Stimulated activated naive CD8-positive, alpha-beta T cell treated with anti-CD3 and anti-CD28 coated beads, Interleukin-15, amount 100 ng/mL, for 72 hours (primary cell): Measurements from ENCODE around the gene CHST11.

Experiments used
- ATAC-seq: fragments of 150-1000 bp; cut with Tn5 transposase; 2 replicates; pipeline ENCODE4 v1.10.0; 2021; ENCODE audit warnings: mild to moderate bottlenecking, moderate library complexity
- DNase-seq, 2 donors: peaks; one replicate each; pipeline ENCODE4 v3.0.0; 2021 to 2022
- H3K27ac Mint-ChIP-seq, 2 donors: one replicate each; pipeline ENCODE4 v1.8.0; 2022; ENCODE audit warnings: mild to moderate bottlenecking in 2 of 2, mixed read lengths in 2 of 2, moderate library complexity in 2 of 2
- H3K27me3 Mint-ChIP-seq: one replicate; pipeline ENCODE4 v1.8.0; 2022; ENCODE audit warnings: mixed read lengths
- H3K4me1 Mint-ChIP-seq: one replicate; pipeline ENCODE4 v1.8.0; 2022; ENCODE audit warnings: mild to moderate bottlenecking, mixed read lengths
- H3K4me3 Mint-ChIP-seq, 2 donors: one replicate each; pipeline ENCODE4 v1.8.0; 2022; ENCODE audit warnings: mild to moderate bottlenecking in 2 of 2, mixed read lengths in 2 of 2, moderate library complexity in 1 of 2
- H3K9me3 Mint-ChIP-seq, 2 donors: one replicate each; pipeline ENCODE4 v1.8.0; 2022; ENCODE audit warnings: mixed read lengths in 2 of 2

The CHST11 gene

GRCh38 chr12:104508752-104509446 lies 52.2 kb downstream of the CHST11 start:
- Mint-ChIP-seq H3K4me1 (peaks cover 63% of the 10 kb centered on the region), H3K27me3 (no peaks in the 10 kb centered on the region), H3K9me3 (peaks cover 8 to 18% of the 10 kb centered on the region in 2 donors), H3K27ac (peak overlapping the region in 1 of 2 donors; percentile 43), H3K4me3 (no peak overlapping the region)
- DNase-seq (peak in 1 of 2 donors; percentile 24), ATAC-seq (peak; percentile 49)

- DNase-seq (no peak), ATAC-seq (no peak)
- peak overlapping the region in 1 of 2 donors; percentile 48 for H3K27ac Mint-ChIP-seq
- H3K4me3 Mint-ChIP-seq: no peak overlapping the region
- peaks cover 55% of the 10 kb centered on the region for H3K4me1 Mint-ChIP-seq
- H3K9me3 Mint-ChIP-seq: peaks cover 8 to 18% of the 10 kb centered on the region in 2 donors
- H3K27me3 Mint-ChIP-seq: no peaks in the 10 kb centered on the region
Observed at GRCh38 chr12:104510145-104510872, 53.6 kb downstream of the CHST11 start.

- H3K4me3 Mint-ChIP-seq: no peak overlapping the region
- peaks cover 61% of the 10 kb centered on the region for H3K4me1 Mint-ChIP-seq
- no peaks in the 10 kb centered on the region for H3K27me3 Mint-ChIP-seq
- DNase-seq (no peak), ATAC-seq (no peak)
- no peak overlapping the region for H3K27ac Mint-ChIP-seq
- H3K9me3 Mint-ChIP-seq: peaks cover 8 to 18% of the 10 kb centered on the region in 2 donors
Observed at GRCh38 chr12:104510873-104511440, 54.2 kb downstream of the CHST11 start.

GRCh38 chr12:104513681-104514080 lies 56.9 kb downstream of the CHST11 start:
- Mint-ChIP-seq H3K27ac (no peak overlapping the region), H3K4me3 (no peak overlapping the region)

GRCh38 chr12:104514092-104514810 lies 57.5 kb downstream of the CHST11 start:
- Mint-ChIP-seq H3K27ac (no peak overlapping the region), H3K4me3 (no peak overlapping the region), H3K4me1 (peaks cover 53% of the 10 kb centered on the region), H3K9me3 (peaks cover 0 to under 1% of the 10 kb centered on the region in 2 donors), H3K27me3 (no peaks in the 10 kb centered on the region)
- DNase-seq (no peak), ATAC-seq (no peak)

More at GRCh38 chr12:104513681-104514080, 56.9 kb downstream of the CHST11 start:
- Mint-ChIP-seq H3K9me3 (peaks cover 5 to 6% of the 10 kb centered on the region in 2 donors), H3K4me1 (peaks cover 53% of the 10 kb centered on the region), H3K27me3 (no peaks in the 10 kb centered on the region)
- DNase-seq (no peak), ATAC-seq (no peak)

- Mint-ChIP-seq H3K27ac (no peak overlapping the region), H3K4me1 (peaks cover 55% of the 10 kb centered on the region), H3K27me3 (no peaks in the 10 kb centered on the region), H3K9me3 (no peaks in the 10 kb centered on the region), H3K4me3 (no peak overlapping the region)
- ATAC-seq (no peak), DNase-seq (no peak)
Observed at GRCh38 chr12:104515899-104516298, 59.2 kb downstream of the CHST11 start.

- Mint-ChIP-seq H3K27ac (no peak overlapping the region), H3K4me3 (no peak overlapping the region), H3K4me1 (peaks cover 59% of the 10 kb centered on the region), H3K9me3 (no peaks in the 10 kb centered on the region), H3K27me3 (no peaks in the 10 kb centered on the region)
- DNase-seq (no peak), ATAC-seq (no peak)
Observed at GRCh38 chr12:104516821-104517220, 60.1 kb downstream of the CHST11 start.

GRCh38 chr12:104517880-104518279 lies 61.1 kb downstream of the CHST11 start:
- H3K4me3 Mint-ChIP-seq: no peak overlapping the region
- no peaks in the 10 kb centered on the region for H3K27me3 Mint-ChIP-seq
- DNase-seq (no peak), ATAC-seq (no peak)
- H3K9me3 Mint-ChIP-seq: no peaks in the 10 kb centered on the region
- H3K27ac Mint-ChIP-seq: peak overlapping the region in 1 of 2 donors; percentile 34
- peaks cover 66% of the 10 kb centered on the region for H3K4me1 Mint-ChIP-seq

GRCh38 chr12:104519190-104520019 lies 62.7 kb downstream of the CHST11 start:
- Mint-ChIP-seq H3K27me3 (no peaks in the 10 kb centered on the region), H3K27ac (peak overlapping the region in 1 of 2 donors; percentile 11), H3K9me3 (no peaks in the 10 kb centered on the region), H3K4me1 (peaks cover 73% of the 10 kb centered on the region), H3K4me3 (peak overlapping the region; percentile 8 to 44)
- ATAC-seq (peak; percentile 99), DNase-seq (peak; percentile 41 to 71)

GRCh38 chr12:104520242-104520900 lies 63.6 kb downstream of the CHST11 start:
- ATAC-seq: no peak
- H3K27ac Mint-ChIP-seq: no peak overlapping the region
- H3K4me3 Mint-ChIP-seq: no peak overlapping the region
- H3K9me3 Mint-ChIP-seq: no peaks in the 10 kb centered on the region
- no peak for DNase-seq
- H3K27me3 Mint-ChIP-seq: no peaks in the 10 kb centered on the region
- H3K4me1 Mint-ChIP-seq: peaks cover 74% of the 10 kb centered on the region

- ATAC-seq (no peak), DNase-seq (no peak)
- H3K27ac Mint-ChIP-seq: no peak overlapping the region
- no peaks in the 10 kb centered on the region for H3K9me3 Mint-ChIP-seq
- no peak overlapping the region for H3K4me3 Mint-ChIP-seq
- no peaks in the 10 kb centered on the region for H3K27me3 Mint-ChIP-seq
- H3K4me1 Mint-ChIP-seq: peaks cover 73% of the 10 kb centered on the region
Observed at GRCh38 chr12:104521731-104522130, 65.0 kb downstream of the CHST11 start.

- peak overlapping the region in 1 of 2 donors; percentile 89 for H3K27ac Mint-ChIP-seq
- H3K4me3 Mint-ChIP-seq: peak overlapping the region in 1 of 2 donors; percentile 3
- ATAC-seq: no peak
Observed at GRCh38 chr12:104522985-104523722, 66.4 kb downstream of the CHST11 start.

GRCh38 chr12:104524034-104524832 lies 67.5 kb downstream of the CHST11 start:
- no peak overlapping the region for H3K27ac Mint-ChIP-seq

More at GRCh38 chr12:104522985-104523722, 66.4 kb downstream of the CHST11 start:
- peaks cover 6 to 9% of the 10 kb centered on the region in 2 donors for H3K9me3 Mint-ChIP-seq
- no peaks in the 10 kb centered on the region for H3K27me3 Mint-ChIP-seq
- no peak for DNase-seq
- H3K4me1 Mint-ChIP-seq: peaks cover 75% of the 10 kb centered on the region

More at GRCh38 chr12:104524034-104524832, 67.5 kb downstream of the CHST11 start:
- DNase-seq (no peak), ATAC-seq (no peak)
- H3K9me3 Mint-ChIP-seq: peaks cover 6 to 9% of the 10 kb centered on the region in 2 donors
- peaks cover 66% of the 10 kb centered on the region for H3K4me1 Mint-ChIP-seq
- peak overlapping the region; percentile 29 to 36 for H3K4me3 Mint-ChIP-seq
- H3K27me3 Mint-ChIP-seq: no peaks in the 10 kb centered on the region
